Hematopoietic multipotent progenitor cell (in vitro differentiated cells): ENCODE results near the gene CMTM1. TPM values are rescaled to one million over a fixed set of nuclear protein-coding genes. Genes with fewer than 3 reads are reported as not detected.
"Not testable (repeated sequence)": the region's sequence is repeated elsewhere in the genome, so short reads cannot be mapped to it uniquely, and the experiment has no call there.

Source experiments
- DNase-seq, 3 donors: peaks; one replicate each; pipeline ENCODE4 v3.0.0-alpha.2; 2011 to 2015; ENCODE audit warnings: low read depth in 2 of 3, low spot score in 2 of 3
- total RNA-seq: library from RNA; depleted of rRNA; stranded (reverse); fragments of >200 nt; gene quantifications from one replicate; pipeline ENCODE4 v1.2.3, GENCODE V29; 2012

The CMTM1 gene
- total RNA-seq, 1 donor: 6.5 TPM

- DNase-seq: no peak
Measured at GRCh38 chr16:66560107-66560506, 6.1 kb upstream of the CMTM1 start.

GRCh38 chr16:66561381-66562080, 4.7 kb upstream of the CMTM1 start:
- DNase-seq: no peak

- no peak for DNase-seq
Measured at GRCh38 chr16:66562409-66562808, 3.8 kb upstream of the CMTM1 start.

- DNase-seq: peak in 1 of 3 donors; percentile 36
Measured at GRCh38 chr16:66562986-66563385, 3.3 kb upstream of the CMTM1 start.

GRCh38 chr16:66563574-66564334, 2.5 kb upstream of the CMTM1 start:
- no peak for DNase-seq

- DNase-seq: not testable (repeated sequence)
Measured at GRCh38 chr16:66567270-66567669, 1.0 kb downstream of the CMTM1 start.

GRCh38 chr16:66568355-66568754, 2.1 kb downstream of the CMTM1 start:
- no peak for DNase-seq

- DNase-seq: no peak
Measured at GRCh38 chr16:66569131-66569530, 2.9 kb downstream of the CMTM1 start.

- no peak for DNase-seq
Measured at GRCh38 chr16:66569827-66570405, 3.7 kb downstream of the CMTM1 start.

- DNase-seq: no peak
Measured at GRCh38 chr16:66572356-66572755, 6.1 kb downstream of the CMTM1 start.

GRCh38 chr16:66574081-66574480, 7.8 kb downstream of the CMTM1 start:
- no peak for DNase-seq

- no peak for DNase-seq
Measured at GRCh38 chr16:66574531-66574930, 8.3 kb downstream of the CMTM1 start.

- DNase-seq: no peak
Measured at GRCh38 chr16:66575060-66575459, 8.8 kb downstream of the CMTM1 start.

- no peak for DNase-seq
Measured at GRCh38 chr16:66576296-66576695, 10.1 kb downstream of the CMTM1 start.

- peak in 2 of 3 donors; percentile 83 to 95 for DNase-seq
Measured at GRCh38 chr16:66578651-66579531, 12.7 kb downstream of the CMTM1 start, which contains the start of gene CMTM2. Gene CMTM2 (plus strand): TSS chr16:66579463. CDS start chr16:66579608, 145 bp downstream.

GRCh38 chr16:66580605-66581209, 14.5 kb downstream of the CMTM1 start:
- DNase-seq: no peak

GRCh38 chr16:66581246-66581952, 15.2 kb downstream of the CMTM1 start:
- no peak for DNase-seq

GRCh38 chr16:66585481-66586239, 19.4 kb downstream of the CMTM1 start:
- DNase-seq: peak in 1 of 3 donors; percentile 48
